Esophagus squamous epithelium (tissue), 4 donors: ENCODE measurements around the gene PILRA.

Experiments
- POLR2A ChIP-seq, 4 donors: fragments of 450-650 bp; IDR thresholded peaks; one replicate each; pipeline ENCODE4 v1.6.1; 2017; ENCODE audit warnings: antibody characterized with exemption in 4 of 4, mild to moderate bottlenecking in 4 of 4, moderate library complexity in 3 of 4
- TF ChIP-seq, protein P1 (sequence below), 6 experiments: fragments of 450-650 bp in 4 of 6; fragments of 200-600 bp in 2 of 6; sonication (generic) in 2 of 6; IDR thresholded peaks; one replicate each; pipeline ENCODE4 v1.5.1; 2016 to 2019; ENCODE audit warnings: antibody characterized with exemption in 6 of 6, mild to moderate bottlenecking in 4 of 6, moderate library complexity in 4 of 6

DNA sequence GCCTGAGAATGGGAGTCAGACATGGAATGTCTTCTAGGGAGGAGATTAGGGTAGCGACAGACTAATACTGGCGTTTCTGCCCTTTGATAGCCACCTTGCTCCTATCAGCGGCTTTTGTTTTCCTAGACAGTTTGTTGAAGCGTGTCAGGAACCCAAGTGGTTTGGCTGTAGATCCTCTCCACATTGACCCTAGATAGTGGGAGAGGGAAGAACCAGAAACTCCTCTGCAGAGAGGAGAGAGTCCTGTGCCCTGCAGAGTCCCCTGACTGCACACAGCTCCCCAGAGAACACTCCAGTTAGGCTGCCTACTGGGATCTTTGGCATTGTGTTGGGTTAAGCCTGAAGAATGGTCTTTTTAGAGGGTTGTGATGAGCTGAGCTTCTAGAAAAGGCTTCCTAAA lies 58.8 kb downstream of the PILRA start:
- TF ChIP-seq, protein P1, sequence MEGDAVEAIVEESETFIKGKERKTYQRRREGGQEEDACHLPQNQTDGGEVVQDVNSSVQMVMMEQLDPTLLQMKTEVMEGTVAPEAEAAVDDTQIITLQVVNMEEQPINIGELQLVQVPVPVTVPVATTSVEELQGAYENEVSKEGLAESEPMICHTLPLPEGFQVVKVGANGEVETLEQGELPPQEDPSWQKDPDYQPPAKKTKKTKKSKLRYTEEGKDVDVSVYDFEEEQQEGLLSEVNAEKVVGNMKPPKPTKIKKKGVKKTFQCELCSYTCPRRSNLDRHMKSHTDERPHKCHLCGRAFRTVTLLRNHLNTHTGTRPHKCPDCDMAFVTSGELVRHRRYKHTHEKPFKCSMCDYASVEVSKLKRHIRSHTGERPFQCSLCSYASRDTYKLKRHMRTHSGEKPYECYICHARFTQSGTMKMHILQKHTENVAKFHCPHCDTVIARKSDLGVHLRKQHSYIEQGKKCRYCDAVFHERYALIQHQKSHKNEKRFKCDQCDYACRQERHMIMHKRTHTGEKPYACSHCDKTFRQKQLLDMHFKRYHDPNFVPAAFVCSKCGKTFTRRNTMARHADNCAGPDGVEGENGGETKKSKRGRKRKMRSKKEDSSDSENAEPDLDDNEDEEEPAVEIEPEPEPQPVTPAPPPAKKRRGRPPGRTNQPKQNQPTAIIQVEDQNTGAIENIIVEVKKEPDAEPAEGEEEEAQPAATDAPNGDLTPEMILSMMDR (IDR thresholded peaks at IDR 0.05), result no peak
- no peak for TF ChIP-seq POLR2A (IDR thresholded peaks at IDR 0.05)
